Stimulated activated CD8-positive, alpha-beta memory T cell treated with anti-CD3 and anti-CD28 coated beads, Interleukin-7, amount 100 ng/mL, for 24 hours (primary cell): Measurements from ENCODE around the gene PLB1.

Source experiments
- DNase-seq: peaks from one replicate; pipeline ENCODE4 v3.0.0-alpha.2; 2020; ENCODE audit warnings: low read depth

PLB1 gene

DNA sequence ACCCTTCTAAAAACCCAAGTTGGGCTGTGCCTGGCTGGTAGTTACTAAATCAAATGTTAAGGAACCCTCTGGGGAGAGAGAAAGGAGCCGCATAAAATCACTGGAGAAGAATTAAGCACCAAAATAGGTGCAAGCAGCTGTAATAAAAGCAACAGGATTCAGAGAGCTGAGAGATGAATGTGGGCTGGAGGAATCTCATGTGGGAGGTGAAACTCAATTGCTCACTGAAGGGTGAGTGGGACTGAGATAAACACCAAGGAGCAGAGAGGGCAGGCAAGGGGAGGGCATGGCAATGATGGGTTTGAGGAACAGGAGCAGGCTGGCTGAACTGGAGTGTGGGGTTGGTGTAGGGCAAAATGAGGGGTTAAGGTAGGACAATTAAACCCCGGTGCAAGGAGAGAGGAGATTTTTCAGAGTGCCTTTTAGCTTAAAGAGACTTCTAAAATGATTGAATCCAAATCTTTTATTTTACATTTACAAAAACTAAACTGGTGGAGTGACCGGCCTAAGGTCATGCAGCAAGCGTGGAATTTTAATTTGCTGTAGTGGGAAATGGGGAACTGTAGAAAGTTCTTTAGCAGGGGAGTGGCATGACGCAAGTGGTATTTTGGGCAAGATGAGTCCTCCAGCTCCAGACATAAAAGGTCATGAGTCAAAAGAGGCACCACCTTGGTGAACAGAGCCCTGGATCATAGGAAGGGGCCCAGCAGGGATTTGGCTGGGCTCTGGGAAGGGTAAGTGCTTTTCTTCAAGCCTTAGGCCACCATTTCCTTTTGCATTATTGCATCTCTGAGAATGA, 10.5 kb downstream of the PLB1 start:
- no peak for DNase-seq

DNA sequence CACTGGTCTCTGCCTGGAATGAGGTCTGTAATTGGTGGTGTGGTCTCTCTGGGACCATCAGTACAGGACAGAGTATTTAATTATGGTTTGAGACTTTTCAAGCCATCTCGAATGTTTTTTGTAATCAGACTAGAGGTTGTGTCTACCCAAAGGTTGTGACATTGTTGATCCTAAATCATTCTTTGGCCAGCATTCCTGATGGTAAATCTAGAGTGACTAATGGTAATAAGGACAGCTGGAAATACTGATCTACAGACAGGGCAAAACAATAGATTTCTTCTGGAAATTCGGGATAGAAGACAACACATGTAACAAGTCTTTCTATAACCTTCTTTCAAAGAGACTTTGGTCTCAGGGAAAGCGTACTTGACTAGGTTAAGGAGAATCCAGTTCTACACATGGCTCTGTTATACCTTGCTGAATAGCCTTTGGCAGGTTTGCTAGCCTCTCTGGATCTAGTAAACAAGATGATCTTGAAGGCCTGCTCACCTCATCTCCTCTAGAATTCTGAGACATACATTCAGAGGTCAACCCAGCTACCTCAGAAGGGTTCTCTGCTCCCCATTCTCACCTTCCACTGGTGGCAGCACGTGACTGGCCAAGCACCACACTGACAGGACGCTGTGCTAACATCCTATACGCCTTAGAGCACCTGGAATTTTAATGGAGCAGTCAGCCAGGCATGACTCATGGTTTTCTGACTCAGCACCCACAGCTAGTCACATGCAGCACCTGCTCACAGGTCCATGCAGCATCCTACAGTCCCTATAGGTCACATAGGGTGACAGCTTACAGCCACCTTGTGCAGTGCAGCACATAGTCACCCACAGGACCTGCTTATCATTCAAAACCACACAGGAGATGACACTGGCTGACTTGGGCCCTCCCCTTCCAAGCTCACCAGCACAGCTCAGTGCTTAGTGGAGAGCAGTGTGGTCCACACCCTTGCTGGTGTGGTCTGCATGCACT, 12.2 kb downstream of the PLB1 start:
- peak; percentile 1 for DNase-seq

DNA sequence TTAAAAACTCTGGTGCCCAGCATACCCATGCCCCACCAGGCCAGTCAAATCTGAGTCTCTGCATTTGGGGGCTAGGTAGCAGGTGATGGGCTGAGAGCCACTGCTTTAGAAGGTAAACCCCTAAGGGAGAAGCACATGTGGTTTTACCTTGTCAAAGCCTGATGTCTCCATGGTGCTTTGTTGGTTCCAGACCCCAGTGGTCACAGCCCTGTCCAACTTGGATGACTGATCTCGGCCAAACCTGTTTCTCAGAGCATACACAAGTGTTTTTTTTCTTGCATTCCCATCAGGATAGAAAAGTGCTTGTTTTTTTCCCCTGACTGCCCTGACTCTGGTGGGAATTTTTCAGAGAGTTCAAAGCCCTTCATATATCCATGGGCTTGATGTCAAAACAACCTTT, 13.5 kb downstream of the PLB1 start:
- DNase-seq: no peak

DNA sequence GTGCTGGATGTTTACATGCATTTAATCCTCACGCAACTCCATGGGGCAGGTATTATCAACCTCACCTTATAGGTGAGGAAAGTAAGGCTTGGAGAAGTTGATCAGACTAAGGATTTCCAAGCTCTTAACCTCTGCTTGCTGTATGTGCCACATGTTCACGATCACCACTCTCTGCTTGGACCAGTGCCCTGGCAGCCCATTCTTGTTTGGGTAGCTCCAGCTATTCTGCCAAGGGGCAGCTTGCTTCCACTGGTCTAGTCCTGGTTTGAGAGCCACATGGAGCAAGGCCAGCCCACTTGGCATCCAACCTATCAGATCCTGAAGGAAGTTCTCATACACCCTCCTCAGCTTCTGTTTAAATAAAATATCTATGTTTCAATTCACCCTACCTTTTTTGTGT, 14.3 kb downstream of the PLB1 start:
- no peak for DNase-seq

DNA sequence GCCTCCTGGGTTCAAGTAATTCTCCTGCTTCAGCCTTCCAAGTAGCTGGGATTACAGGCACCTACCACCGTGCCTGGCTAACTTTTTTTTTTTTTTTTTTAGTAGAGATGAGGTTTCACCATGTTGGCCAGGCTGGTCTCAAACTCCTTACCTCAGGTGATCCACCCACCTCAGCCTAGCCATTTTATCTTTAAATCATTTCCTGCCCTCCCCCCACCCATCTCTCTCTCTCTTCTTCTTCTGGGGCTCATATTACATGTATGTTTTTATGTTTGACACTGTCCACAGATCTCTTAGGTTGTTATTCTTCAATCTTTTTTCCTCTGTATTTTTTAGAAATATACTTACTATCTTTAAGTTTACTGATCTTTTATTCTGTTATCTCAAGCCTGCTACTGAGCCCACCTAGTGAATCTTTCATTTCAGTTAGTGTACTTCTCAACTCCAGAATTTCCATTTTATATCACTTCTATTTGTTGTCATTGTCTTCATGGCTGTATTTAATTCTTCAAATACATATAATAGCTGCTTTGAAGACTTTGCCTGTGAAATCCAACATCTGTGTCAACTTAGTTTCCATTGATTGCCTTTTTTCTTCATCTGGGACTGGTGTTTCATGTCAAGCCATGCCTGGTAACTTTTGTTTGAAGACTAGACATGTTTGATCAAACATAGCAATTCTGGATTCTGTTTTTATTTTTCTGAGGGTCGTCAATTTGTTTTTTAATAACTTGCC, 16.2 kb downstream of the PLB1 start:
- no peak for DNase-seq

DNA sequence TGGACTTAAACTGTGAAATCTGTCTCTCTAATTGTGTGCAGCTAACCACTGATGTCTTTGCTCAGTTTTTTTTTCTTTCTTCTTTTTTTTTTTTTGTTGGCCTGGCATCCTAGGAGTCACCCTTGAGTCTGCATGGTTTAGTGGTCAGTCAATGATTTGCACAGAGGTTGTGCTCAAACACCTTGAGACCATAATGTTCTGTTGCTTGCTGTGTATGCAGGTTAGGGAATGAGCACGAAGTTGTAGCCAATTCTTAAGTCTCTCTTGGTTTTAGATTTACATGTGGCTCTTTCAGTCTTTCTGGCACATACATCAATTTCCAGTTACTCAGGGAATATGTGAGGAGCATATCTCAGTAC, 16.7 kb downstream of the PLB1 start:
- DNase-seq: no peak

DNA sequence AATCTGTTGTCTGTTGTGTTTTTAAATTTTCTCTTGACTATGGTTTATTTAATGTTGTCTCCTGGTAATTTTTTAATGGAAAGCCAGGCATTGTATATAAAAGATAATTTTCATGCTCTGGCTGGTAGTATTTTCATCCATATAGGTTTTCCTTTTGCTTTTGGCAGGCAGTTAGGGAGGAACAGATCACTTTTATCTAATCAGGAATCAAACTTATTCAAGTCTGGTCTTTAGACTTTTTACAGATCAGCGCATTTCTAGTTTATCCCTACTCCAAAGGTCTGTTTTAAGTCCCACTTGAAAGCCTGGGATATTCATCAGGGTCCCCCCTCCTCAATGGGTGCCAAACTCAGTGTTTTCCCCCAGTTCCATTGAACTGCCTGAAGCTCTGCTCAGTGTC, 17.2 kb downstream of the PLB1 start:
- no peak for DNase-seq

DNA sequence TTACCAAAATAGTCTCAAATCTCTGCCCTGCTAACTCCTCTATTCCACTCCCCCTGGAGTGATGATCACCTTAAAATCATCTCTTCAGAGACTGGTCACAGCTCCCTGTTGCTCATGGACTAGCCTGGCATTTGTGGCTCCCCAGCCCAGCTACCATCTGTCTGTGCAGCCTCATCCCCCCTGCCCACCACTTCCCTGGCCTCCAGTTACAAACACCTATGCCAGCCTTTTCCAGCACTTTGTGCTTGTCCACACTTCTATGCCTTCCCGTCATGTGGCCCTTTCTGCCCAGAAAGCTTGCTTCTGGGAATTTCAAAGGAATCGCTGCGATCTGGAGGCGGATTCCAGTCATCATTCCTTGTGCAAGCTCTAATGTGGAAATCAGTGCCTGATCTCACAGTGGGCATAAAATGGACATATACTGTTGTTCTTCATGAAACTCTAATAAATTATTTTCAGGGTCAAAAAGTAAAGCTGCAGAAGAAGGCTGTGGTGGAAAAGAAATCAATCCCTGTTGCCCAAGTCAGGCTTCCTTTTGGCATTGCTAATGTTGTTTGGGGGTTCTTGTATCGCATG, 19.4 kb downstream of the PLB1 start:
- DNase-seq: no peak

DNA sequence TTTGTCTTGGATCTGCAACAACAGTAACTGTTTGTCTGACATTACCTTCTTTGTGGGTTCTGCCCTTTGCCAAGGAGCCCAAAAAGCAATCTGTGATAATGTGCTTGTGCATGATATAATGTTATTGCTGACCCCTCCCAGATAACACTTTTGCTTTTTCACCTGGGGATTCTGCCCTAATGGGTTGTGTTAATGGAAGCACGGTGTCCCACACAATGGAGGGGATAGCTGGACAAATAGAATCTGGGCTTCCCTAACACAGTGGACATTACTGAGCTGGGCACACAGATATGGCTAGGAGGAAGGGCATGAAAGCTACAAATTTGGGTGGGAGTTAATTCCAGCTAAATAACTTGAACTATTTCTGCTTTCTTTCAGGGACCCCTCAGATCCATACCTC, 20.6 kb downstream of the PLB1 start:
- DNase-seq: no peak

DNA sequence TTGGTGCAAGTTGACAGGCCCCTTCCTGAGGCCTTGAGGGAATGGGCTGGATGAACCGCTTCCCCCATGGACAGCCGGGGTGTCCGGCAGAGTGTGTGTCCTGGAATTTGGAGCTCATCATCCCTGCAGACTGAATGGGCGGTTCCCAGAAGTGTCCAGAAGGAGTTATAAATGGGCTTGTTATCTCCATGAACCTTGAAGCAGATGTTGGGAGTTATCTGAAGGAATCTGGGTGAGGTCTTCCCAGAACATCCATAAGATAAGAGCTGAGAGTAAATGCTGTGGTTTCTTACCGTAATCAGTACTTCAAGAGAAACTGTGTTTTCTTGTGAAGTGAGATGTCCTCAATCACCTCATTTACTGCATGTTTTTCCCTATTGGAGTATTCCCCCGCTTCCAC, 21.1 kb downstream of the PLB1 start:
- DNase-seq: no peak

DNA sequence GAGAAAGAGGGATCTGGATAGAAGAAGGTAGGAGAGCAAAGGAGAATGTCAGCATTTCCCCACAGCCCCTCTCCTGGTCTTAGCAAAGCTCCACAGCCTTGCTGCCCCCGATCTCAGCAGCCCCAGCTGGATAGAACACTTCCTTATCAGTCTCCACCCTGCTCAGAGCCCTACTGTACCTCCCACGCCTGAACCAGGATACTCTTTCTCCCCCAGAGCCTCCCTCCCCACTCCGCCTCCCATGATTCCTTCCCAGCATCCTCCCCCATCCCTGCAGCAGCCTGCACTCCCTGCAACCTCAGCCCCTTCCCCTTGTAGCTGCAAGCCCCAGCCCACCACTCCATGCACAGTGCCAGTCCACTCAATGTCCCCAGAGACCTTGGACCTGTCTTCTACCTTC, 25.8 kb downstream of the PLB1 start:
- no peak for DNase-seq

DNA sequence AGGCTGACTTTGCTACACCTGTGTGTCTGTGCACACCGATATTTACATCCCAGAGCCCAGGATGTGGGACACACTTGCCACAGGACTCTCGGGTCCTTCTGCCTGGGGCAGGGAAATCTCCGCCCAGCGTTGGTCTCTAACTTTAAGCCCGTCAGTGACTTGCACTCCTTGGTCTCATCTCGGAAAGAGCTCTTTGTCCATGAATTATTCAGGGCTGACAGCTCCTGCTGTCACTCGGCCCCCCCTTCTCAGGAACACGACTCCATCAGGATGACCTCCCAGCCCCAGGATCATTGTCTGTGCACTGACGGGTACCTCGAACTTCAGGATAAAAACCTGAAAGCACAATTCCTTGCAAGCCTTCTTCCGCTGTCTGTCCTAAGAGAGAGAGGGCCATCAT, 26.6 kb downstream of the PLB1 start:
- no peak for DNase-seq

DNA sequence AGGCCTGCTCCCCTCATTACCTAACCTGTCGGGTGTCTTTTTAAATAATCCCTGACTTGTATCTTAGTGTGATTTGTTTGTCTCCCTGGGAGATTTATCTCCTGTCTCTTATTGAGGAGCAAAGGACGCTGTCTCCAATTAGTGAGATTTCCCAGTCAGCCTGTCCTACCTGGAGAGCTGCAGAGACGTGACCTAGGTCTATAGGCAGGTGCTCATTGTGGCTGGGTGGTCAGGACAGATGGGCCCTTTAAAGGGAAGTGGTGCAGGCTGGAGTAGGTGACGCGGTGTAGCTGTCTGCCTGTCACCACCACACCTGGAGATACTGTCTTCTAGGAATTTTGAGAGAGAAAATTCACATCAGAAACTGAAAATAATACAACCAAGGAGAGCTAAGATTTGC, 28.0 kb downstream of the PLB1 start:
- no peak for DNase-seq

DNA sequence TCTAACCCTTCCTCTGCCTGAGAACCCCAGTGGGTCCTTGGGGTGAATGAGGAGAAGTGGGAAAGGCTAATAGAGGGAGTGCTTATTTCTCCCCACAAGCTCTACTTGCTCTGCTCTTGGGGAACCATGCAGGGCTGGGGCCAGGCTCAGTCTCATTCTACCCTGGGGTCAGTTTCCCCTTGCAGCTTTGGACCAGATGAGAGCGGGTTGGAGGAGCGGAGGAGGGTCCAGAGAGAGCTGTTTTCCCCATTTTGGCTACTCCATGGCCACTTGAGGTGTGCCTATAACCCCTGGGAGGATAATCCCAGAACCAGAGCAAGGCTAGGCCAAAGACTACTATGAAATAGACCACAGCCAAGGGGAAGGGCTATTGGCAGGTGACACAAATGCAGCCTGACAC, 29.6 kb downstream of the PLB1 start:
- no peak for DNase-seq

DNA sequence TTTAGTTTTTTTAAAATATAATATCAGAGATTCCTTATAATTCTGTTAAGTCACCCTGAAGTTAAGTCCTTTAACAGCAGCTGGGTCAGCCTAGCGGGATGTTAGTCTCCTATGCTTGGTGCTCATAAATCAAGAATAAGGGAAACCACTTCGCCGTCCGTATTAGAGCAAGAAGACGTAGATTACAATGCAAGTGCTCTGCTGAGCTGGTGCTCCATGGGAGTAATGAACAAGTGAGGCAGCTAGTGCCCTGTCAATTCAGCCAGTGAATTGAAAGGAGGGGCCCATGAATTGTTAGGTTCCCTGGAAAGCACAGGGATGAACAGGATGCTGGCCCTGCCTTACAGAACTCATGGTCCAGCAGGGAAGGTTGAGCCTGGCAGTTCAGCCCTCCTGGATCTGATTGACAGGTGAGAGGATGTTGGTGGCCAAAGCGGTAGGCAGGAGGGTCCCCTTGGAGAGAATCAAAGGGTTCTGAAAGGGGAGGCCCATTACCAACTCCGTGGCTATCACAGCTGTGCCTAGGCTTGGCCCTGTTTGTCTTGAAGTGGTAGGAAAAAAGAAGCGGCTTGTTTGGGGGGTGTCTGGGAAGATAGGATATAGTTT, 30.8 kb downstream of the PLB1 start:
- no peak for DNase-seq

DNA sequence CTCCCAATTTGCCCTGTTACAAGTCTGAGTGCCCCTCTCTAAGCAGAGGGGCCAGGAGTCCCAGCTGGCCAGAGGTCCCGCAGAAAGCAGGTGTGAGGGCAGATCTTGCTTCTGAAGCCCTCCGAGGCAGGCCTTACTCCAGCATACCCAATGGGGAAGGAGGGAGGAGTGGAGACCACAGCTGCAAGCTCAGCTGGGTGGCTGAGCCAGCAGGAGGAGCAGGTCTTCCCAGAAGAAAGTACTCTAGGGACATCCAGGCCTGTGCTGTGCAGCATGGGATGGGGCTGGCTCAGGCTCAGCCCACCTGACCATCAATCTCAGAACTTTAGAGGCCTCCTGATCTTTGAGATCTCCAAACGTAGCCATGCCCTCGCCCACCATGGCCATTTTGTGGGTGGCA, 31.3 kb downstream of the PLB1 start:
- no peak for DNase-seq

DNA sequence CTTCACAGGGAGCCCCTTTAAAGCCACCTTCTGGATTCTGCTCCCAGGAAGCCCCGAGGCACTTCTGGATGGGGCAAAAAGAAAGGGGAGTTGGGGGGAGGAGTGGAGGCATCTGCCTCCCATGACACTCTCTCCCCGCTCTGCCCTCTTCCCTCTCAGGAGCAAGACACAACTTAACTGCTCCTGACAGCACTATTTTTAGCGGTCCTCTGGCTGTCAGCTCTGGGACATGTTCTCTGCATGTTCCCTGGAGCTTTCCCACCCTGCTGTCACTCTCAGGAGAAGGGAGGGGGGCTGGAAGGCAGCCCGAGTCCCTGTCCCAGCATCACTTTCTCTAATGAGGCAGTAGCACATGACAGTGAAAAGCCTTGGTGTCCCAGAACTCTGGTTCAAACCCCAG, 32.3 kb downstream of the PLB1 start:
- DNase-seq: no peak

DNA sequence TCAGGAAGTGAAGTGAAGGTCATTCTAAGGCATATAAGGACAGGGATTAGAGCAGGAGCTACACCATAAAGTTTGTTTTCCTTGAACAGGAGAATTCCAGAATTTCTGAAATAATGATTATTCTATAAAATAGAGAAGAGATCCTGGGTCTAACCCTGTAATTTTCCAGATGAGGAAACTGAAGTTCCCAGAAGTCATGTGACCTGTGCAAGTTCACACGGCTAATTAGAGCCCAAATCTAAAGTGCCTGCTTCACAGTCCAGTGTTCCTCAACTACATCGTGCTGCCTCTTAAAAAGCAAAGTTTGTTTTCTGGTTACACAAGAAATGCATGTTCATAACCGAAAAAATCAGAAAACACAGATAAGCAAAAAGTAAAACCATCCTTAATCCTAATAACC, 34.9 kb downstream of the PLB1 start:
- DNase-seq: no peak

DNA sequence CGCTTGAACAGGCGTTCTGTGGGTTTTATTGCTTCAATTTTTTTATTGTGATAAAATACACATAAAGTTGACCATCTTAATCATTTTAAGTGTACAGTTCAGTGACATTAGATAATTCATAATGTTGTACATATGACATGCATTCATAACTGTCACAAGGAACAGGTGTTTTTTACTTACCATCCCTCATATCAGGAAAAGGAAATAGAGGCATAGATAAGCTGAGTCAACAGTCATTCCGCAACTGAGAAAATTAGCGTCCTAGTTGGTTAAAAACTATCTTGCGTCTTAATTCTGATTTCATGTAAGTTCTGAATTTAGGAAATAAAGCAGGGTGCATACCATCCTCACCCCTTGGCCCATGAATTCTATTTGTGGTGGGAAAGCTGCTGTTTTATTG, 36.5 kb downstream of the PLB1 start:
- DNase-seq: no peak

DNA sequence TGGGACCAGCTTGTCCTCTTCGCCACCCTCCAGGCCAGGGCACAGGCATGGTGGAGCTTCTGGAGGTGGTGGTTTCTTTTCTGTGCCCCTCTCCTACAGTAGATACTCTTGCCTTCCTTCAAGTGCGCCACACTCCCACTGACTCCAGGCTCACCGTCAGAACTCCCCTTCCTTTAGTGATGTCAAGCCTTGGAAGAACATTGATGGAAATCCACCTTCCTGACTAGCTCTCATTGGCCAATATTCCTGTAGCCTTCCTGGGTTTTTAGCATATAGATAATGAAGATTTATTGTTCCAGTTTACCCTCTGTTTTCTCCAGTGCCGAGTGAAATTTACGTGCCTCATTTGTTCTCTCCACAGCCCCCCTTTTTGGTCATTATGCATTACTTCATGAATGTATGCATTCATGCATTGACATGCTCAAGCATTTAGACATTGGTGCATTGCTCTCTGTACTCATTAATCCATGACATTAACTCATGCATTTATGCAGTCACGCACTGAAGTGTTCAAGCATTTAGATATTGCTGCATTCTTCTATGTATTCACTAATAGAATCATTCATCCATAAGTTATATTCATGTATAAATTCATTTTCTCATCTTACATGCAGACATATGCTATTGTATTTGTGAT, 37.3 kb downstream of the PLB1 start:
- DNase-seq: no peak

DNA sequence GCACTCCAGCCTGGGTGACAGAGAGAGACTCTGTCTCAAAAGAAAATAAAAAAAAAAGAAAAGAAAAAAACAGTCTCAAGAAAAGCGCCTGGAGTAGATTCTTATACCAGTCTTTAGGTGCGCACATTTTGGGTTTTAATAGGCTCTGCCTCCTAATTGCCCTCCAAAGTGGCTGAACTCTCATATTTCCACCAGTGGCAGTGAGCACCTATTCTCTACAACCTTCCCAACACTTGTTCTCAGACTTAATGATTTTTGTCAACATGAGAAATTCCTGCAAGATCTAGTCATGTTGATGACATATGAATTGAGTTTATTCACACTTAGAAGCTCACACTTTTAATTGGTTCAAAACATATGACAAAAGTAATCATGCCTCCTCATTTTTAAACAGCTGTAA, 39.0 kb downstream of the PLB1 start:
- no peak for DNase-seq
